NCI-H748 (cell line): Measurements from ENCODE around the gene DTX1.
"Not testable (repeated sequence)": the region's sequence is repeated elsewhere in the genome, so short reads cannot be mapped to it uniquely, and the experiment has no call there.

Experiments
- DNase-seq: peaks from one replicate; lab custom pipeline; 2025; ENCODE audit not compliant: unreplicated experiment; lab: John Stamatoyannopoulos, UW

Gene DTX1

GRCh38 chr12:113135178-113136127, 78.9 kb downstream of the DTX1 start, which contains the start of gene RASAL1:
TSS of gene RASAL1 (minus strand) at chr12:113135761. CDS start at chr12:113135462, 299 bp downstream.
- DNase-seq = peak; percentile 83

- peak; percentile 56 for DNase-seq
Measured at GRCh38 chr12:113136128-113136989, 79.8 kb downstream of the DTX1 start.

- no peak for DNase-seq
Measured at GRCh38 chr12:113136990-113137511, 80.5 kb downstream of the DTX1 start.

- DNase-seq = no peak
Measured at GRCh38 chr12:113137861-113138783, 81.6 kb downstream of the DTX1 start.

GRCh38 chr12:113138826-113139225, 82.3 kb downstream of the DTX1 start:
- DNase-seq = no peak

GRCh38 chr12:113140706-113141105, 84.2 kb downstream of the DTX1 start:
- DNase-seq = no peak

- DNase-seq = not testable (repeated sequence)
Measured at GRCh38 chr12:113141716-113142115, 85.2 kb downstream of the DTX1 start.

GRCh38 chr12:113142173-113142885, 85.8 kb downstream of the DTX1 start:
- no peak for DNase-seq

GRCh38 chr12:113142886-113143332, 86.4 kb downstream of the DTX1 start:
- DNase-seq = no peak

- DNase-seq = no peak
Measured at GRCh38 chr12:113143959-113144358, 87.4 kb downstream of the DTX1 start.

- DNase-seq = no peak
Measured at GRCh38 chr12:113144806-113145205, 88.3 kb downstream of the DTX1 start.

GRCh38 chr12:113145720-113146551, 89.4 kb downstream of the DTX1 start:
- DNase-seq = no peak

GRCh38 chr12:113146999-113147398, 90.5 kb downstream of the DTX1 start:
- no peak for DNase-seq
